ENCODE measurements around the gene CCDC24. TPM values are rescaled to one million over a fixed set of nuclear protein-coding genes. Genes with fewer than 3 reads are reported as not detected.

Gene CCDC24
- total RNA-seq, 1 donor from 2014 or later, result 3.0 TPM

- Mint-ChIP-seq H3K27ac (peak overlapping the region; percentile 88), H3K4me1 (peaks cover 25% of the 10 kb centered on the region), H3K9me3 (no peaks in the 10 kb centered on the region), H3K4me3 (peak overlapping the region; percentile 98), H3K36me3 (ENCODE audit: low read depth) (peaks cover 29% of the 10 kb centered on the region), H3K27me3 (no peaks in the 10 kb centered on the region)
- no peak for DNase-seq
- intact Hi-C loops (cut with micrococcal nuclease), result loop anchor here (10.0 kb wide), 1 partner anchor 606 kb away; the partner anchor contains the start of gene ELOVL1
These were observed 20.9 kb upstream of the CCDC24 start for GRCh38 chr1:43970502-43970901.

- H3K4me1 Mint-ChIP-seq, result peaks cover 28% of the 10 kb centered on the region
- intact Hi-C loops (cut with micrococcal nuclease), result loop anchor here (10.0 kb wide), 1 partner anchor 606 kb away; the partner anchor contains the start of gene ELOVL1
- H3K27ac Mint-ChIP-seq, result peak overlapping the region; percentile 88
- DNase-seq, result no peak
- no peaks in the 10 kb centered on the region for H3K27me3 Mint-ChIP-seq
- peak overlapping the region; percentile 98 for H3K4me3 Mint-ChIP-seq
- H3K36me3 Mint-ChIP-seq (ENCODE audit: low read depth), result peaks cover 31% of the 10 kb centered on the region
- no peaks in the 10 kb centered on the region for H3K9me3 Mint-ChIP-seq
These were observed 20.5 kb upstream of the CCDC24 start for GRCh38 chr1:43970911-43971310.

GRCh38 chr1:43971336-43971980, 19.9 kb upstream of the CCDC24 start:
- peaks cover 33% of the 10 kb centered on the region for H3K4me1 Mint-ChIP-seq
- intact Hi-C loops (cut with micrococcal nuclease), result loop anchor here (10.0 kb wide), 1 partner anchor 607 kb away; the partner anchor contains the start of gene ELOVL1
- no peaks in the 10 kb centered on the region for H3K27me3 Mint-ChIP-seq
- H3K36me3 Mint-ChIP-seq (ENCODE audit: low read depth), result peaks cover 35% of the 10 kb centered on the region
- no peak overlapping the region for H3K27ac Mint-ChIP-seq
- DNase-seq, result no peak
- H3K9me3 Mint-ChIP-seq, result no peaks in the 10 kb centered on the region
- peak overlapping the region; percentile 98 for H3K4me3 Mint-ChIP-seq

- peak overlapping the region; percentile 86 for H3K27ac Mint-ChIP-seq
- peaks cover 51% of the 10 kb centered on the region for H3K36me3 Mint-ChIP-seq (ENCODE audit: low read depth)
- H3K4me1 Mint-ChIP-seq, result peaks cover 53% of the 10 kb centered on the region
- no peaks in the 10 kb centered on the region for H3K27me3 Mint-ChIP-seq
- intact Hi-C loops (cut with micrococcal nuclease), result loop anchor here (1.0 to 10.0 kb wide), 5 partner anchors 17 to 609 kb away; partner anchors contain the start of genes CCDC24, ELOVL1, IPO13 and SLC6A9
- H3K9me3 Mint-ChIP-seq, result no peaks in the 10 kb centered on the region
- peak overlapping the region; percentile 91 for H3K4me3 Mint-ChIP-seq
- DNase-seq, result no peak
These were observed 17.4 kb upstream of the CCDC24 start for GRCh38 chr1:43973981-43974442.

DNA sequence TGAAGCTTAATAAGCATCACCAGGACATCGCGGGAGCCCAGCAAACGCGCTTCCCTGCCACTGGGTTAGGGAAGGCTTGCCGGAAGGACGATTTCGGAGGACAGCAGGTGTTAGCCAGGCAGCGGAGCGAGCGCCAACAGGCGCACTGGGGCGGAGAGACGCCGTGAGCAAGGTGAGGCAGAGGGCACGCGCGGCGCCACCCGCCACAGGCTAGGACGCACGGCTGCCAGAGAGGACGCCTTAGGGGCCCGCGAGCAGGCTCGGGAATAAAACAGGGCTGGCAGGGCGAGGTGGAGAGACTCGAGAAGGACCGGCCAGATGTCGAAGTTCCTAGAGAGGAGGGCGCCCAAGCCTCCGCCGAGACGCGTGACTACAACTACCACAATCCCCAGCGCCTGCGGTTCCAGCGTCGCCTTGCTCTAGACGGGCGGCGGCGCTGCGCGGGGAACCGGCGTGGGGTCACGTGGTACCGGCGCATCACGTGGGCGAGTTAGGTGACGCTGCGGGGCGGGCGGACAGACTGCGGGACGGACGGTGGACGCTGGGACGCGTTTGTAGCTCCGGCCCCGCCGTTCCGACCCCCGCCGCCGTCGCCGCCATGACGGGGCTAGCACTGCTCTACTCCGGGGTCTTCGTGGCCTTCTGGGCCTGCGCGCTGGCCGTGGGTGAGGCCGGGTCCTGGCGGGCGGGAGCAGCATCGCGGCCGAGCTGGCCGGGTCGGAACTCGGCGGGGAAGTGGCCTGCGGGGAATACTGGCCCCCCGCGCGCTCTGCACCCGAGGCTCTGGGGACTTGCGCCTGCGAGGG, 16.8 kb upstream of the CCDC24 start, which contains the start of gene ATP6V0B:
TSS of gene ATP6V0B (plus strand) at position 518 of the 806 bp plus-strand sequence. CDS start at position 599, 81 bp downstream.
- no peaks in the 10 kb centered on the region for H3K27me3 Mint-ChIP-seq
- intact Hi-C loops (cut with micrococcal nuclease), result loop anchor here (1.0 to 10.0 kb wide), 5 partner anchors 17 to 610 kb away; partner anchors contain the start of genes CCDC24, ELOVL1, IPO13 and SLC6A9
- no peaks in the 10 kb centered on the region for H3K9me3 Mint-ChIP-seq
- DNase-seq, result peak; percentile 99
- peaks cover 49% of the 10 kb centered on the region for H3K4me1 Mint-ChIP-seq
- H3K27ac Mint-ChIP-seq, result peak within 1 kb of the TSS; percentile 86
- peak within 1 kb of the TSS; percentile 91 for H3K4me3 Mint-ChIP-seq
- H3K36me3 Mint-ChIP-seq (ENCODE audit: low read depth), result peaks cover 51% of the 10 kb centered on the region

DNA sequence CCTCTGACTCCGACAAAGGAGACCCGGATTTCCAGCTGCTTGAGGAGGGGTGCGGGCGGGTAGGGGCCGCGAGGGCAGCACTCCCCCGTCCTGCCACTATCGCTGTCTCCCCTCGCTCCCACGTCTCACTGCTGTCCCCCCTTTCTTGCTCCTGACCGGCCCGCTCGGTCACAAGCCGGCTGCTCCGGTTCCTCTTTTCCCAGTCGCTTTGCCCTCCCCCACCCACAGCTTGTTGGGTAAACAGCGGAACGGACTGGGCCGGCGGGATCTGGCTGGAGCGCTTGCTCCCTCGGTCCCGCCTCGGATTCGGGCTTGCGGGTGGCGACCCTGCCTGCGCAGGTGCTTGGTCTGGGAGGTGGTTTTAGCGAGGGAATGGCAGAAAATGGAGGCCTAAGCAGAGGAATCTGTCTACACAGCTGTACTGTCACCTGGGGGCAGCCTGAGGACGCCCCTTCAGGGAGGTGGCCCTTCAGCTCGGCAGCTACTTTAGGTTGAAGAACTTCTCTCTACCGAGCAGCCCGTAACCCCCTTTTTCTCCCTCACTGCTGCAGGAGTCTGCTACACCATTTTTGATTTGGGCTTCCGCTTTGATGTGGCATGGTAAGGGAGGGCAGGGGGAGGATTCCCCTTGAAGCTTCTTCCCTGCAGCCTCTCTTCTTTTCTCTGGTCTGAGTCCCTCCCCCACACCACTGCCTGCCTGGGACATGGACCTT, 16.0 kb upstream of the CCDC24 start:
- H3K4me3 Mint-ChIP-seq, result peak overlapping the region; percentile 91
- H3K9me3 Mint-ChIP-seq, result no peaks in the 10 kb centered on the region
- peak; percentile 82 for DNase-seq
- H3K4me1 Mint-ChIP-seq, result peaks cover 55% of the 10 kb centered on the region
- peak overlapping the region; percentile 77 for H3K27ac Mint-ChIP-seq
- intact Hi-C loops (cut with micrococcal nuclease), result loop anchor here (2.0 to 10.0 kb wide), 3 partner anchors 55 to 611 kb away; partner anchors contain the start of genes ELOVL1, SLC6A9 and ST3GAL3
- H3K27me3 Mint-ChIP-seq, result no peaks in the 10 kb centered on the region
- peaks cover 52% of the 10 kb centered on the region for H3K36me3 Mint-ChIP-seq (ENCODE audit: low read depth)

- intact Hi-C loops (cut with micrococcal nuclease), result loop anchor here (10.0 kb wide), 1 partner anchor 611 kb away; the partner anchor contains the start of gene ELOVL1
- peak overlapping the region; percentile 91 for H3K4me3 Mint-ChIP-seq
- no peaks in the 10 kb centered on the region for H3K27me3 Mint-ChIP-seq
- no peak for DNase-seq
- peaks cover 55% of the 10 kb centered on the region for H3K4me1 Mint-ChIP-seq
- peak overlapping the region; percentile 77 for H3K27ac Mint-ChIP-seq
- no peaks in the 10 kb centered on the region for H3K9me3 Mint-ChIP-seq
- H3K36me3 Mint-ChIP-seq (ENCODE audit: low read depth), result peaks cover 53% of the 10 kb centered on the region
These were observed 15.4 kb upstream of the CCDC24 start for GRCh38 chr1:43976045-43976444.

- Mint-ChIP-seq H3K36me3 (ENCODE audit: low read depth) (peaks cover 52% of the 10 kb centered on the region), H3K27ac (no peak overlapping the region)
These were observed 14.5 kb upstream of the CCDC24 start for GRCh38 chr1:43976890-43977289.

DNA sequence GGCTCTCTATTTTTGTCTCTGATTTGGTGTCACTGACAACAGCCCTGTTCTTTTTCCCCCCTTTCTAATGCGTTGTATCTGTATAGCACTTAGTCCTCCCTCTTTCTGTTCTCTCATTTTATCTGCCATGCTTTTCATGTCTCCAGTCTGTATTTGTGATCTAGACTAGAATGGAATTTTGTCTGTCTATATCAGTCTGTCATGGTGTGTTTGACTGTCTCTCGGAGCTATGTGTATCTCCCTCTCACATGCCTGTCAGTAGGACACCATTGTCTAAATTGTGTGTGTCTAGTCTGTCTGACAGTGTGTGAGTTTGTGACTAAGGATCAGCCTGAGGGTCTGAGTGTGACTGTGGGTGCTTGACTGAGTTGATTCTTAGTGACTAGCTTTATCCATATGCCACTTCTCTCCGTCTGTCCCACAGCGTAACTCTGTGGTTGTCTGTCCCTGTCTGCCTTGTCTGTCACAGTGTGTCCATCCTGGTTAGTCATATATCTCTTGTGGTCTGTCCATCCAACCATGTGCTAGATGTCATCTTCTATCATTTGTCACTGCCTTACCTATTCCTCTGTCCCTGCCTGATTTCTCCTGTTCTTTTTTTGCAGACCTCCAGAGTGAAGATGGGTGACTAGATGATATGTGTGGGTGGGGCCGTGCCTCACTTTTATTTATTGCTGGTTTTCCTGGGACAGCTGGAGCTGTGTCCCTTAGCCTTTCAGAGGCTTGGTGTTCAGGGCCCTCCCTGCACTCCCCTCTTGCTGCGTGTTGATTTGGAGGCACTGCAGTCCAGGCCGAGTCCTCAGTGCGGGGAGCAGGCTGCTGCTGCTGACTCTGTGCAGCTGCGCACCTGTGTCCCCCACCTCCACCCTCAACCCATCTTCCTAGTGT, 13.8 kb upstream of the CCDC24 start:
- H3K4me1 Mint-ChIP-seq, result peaks cover 51% of the 10 kb centered on the region
- H3K36me3 Mint-ChIP-seq (ENCODE audit: low read depth), result peaks cover 48% of the 10 kb centered on the region
- intact Hi-C loops (cut with micrococcal nuclease), result loop anchor here (10.0 kb wide), 1 partner anchor 613 kb away; the partner anchor contains the start of gene ELOVL1
- peak overlapping the region; percentile 91 for H3K4me3 Mint-ChIP-seq
- H3K27me3 Mint-ChIP-seq, result no peaks in the 10 kb centered on the region
- no peak overlapping the region for H3K27ac Mint-ChIP-seq
- DNase-seq, result no peak
- no peaks in the 10 kb centered on the region for H3K9me3 Mint-ChIP-seq

More at GRCh38 chr1:43976890-43977289, 14.5 kb upstream of the CCDC24 start:
- intact Hi-C loops (cut with micrococcal nuclease), result loop anchor here (10.0 kb wide), 1 partner anchor 612 kb away; the partner anchor contains the start of gene ELOVL1
- DNase-seq, result no peak
- H3K27me3 Mint-ChIP-seq, result no peaks in the 10 kb centered on the region
- H3K9me3 Mint-ChIP-seq, result no peaks in the 10 kb centered on the region
- peak overlapping the region; percentile 91 for H3K4me3 Mint-ChIP-seq
- peaks cover 53% of the 10 kb centered on the region for H3K4me1 Mint-ChIP-seq

DNA sequence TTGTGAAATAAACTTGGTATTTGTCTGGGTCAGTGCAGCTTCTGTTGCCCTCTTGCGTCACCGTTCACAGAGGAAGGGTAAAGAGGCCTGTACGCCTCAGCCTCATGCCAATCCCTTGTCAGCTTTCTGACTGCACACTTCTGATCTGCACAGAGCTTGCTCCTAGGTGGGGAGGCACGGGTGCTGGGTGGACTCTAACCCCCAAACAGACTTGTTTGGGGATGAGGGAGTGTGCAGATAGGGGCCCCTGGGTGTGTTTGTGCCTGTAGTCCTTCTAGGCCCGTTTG, 13.2 kb upstream of the CCDC24 start:
- intact Hi-C loops (cut with micrococcal nuclease), result loop anchor here (10.0 kb wide), 1 partner anchor 613 kb away; the partner anchor contains the start of gene ELOVL1
- Mint-ChIP-seq H3K4me3 (peak overlapping the region; percentile 91), H3K36me3 (ENCODE audit: low read depth) (peaks cover 45% of the 10 kb centered on the region), H3K27ac (no peak overlapping the region), H3K27me3 (no peaks in the 10 kb centered on the region), H3K9me3 (no peaks in the 10 kb centered on the region), H3K4me1 (peaks cover 52% of the 10 kb centered on the region)
- no peak for DNase-seq

DNA sequence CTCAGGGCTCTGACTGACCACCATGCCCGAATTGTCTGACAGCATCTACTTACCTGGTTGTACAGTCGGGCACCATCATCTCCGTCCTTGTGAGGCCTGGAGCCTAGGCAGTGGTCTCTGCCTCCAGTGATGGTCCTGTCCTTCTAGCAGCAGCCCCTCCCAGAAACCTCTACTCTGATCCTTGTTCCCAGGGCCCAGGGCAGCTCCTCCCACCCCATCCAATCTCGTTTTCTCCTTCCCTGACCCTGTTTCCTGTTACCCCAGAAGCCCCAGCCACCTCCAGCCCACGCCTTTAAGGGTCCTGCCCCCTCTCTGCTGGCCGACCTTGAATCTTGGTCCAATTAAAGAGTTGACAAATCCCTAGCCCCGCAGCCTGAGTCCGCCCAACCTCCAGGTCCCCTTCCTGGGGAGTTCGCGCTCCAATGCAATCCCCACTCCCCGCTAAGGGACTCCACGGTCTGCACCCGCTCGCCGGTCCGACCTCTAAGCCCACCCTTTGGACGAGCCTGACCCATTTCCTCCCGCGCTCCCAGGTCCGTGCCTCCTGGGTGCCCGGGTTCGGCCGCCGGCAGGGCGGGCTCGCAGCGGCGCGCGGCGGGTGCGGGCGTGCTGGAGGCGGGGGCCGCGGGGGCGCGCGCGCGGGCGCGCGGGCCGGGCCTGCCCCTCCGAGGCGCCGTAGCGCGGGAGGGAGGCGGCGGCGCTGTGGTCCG, 12.7 kb upstream of the CCDC24 start, which contains the start of gene B4GALT2:
TSS of gene B4GALT2 (plus strand) at position 660 of the 710 bp plus-strand sequence. CDS start 1,951 bp downstream, outside the sequence.
- H3K36me3 Mint-ChIP-seq (ENCODE audit: low read depth), result peaks cover 43% of the 10 kb centered on the region
- H3K27me3 Mint-ChIP-seq, result no peaks in the 10 kb centered on the region
- intact Hi-C loops (cut with micrococcal nuclease), result loop anchor here (10.0 kb wide), 1 partner anchor 614 kb away; the partner anchor contains the start of gene ELOVL1
- peak; percentile 86 for DNase-seq
- peak within 1 kb of the TSS; percentile 93 for H3K4me3 Mint-ChIP-seq
- H3K9me3 Mint-ChIP-seq, result no peaks in the 10 kb centered on the region
- peaks cover 47% of the 10 kb centered on the region for H3K4me1 Mint-ChIP-seq
- peak within 1 kb of the TSS; percentile 90 for H3K27ac Mint-ChIP-seq

GRCh38 chr1:43979261-43979527, 12.2 kb upstream of the CCDC24 start:
- no peaks in the 10 kb centered on the region for H3K9me3 Mint-ChIP-seq
- intact Hi-C loops (cut with micrococcal nuclease), result loop anchor here (10.0 kb wide), 1 partner anchor 614 kb away; the partner anchor contains the start of gene ELOVL1
- no peak for DNase-seq
- no peak overlapping the region for H3K27ac Mint-ChIP-seq
- H3K4me1 Mint-ChIP-seq, result peaks cover 42% of the 10 kb centered on the region
- peaks cover 41% of the 10 kb centered on the region for H3K36me3 Mint-ChIP-seq (ENCODE audit: low read depth)
- H3K27me3 Mint-ChIP-seq, result no peaks in the 10 kb centered on the region
- no peak overlapping the region for H3K4me3 Mint-ChIP-seq

Measured in activated CD4-positive, alpha-beta T cell treated with anti-CD3 and anti-CD28 coated beads, Interleukin-2, amount 10 ng/mL, durations not matched to agents 24 days and 14 days (primary cell).